Measurements from ENCODE around the gene NKAPL. TPM values are rescaled to one million over a fixed set of nuclear protein-coding genes. Genes with fewer than 3 reads are reported as not detected.

The NKAPL gene
- total and polyA plus RNA-seq, 10 of the 15 experiments (the other 5 are each of a cell fraction or from before 2014, with no cell fraction given) = 0.10 to 0.48 (median 0.19) TPM; not detected in 1

GRCh38 chr6:28225056-28225834, 33.9 kb upstream of the NKAPL start, which contains the start of gene ZSCAN9 (continued):
- TF ChIP-seq, protein P1, sequence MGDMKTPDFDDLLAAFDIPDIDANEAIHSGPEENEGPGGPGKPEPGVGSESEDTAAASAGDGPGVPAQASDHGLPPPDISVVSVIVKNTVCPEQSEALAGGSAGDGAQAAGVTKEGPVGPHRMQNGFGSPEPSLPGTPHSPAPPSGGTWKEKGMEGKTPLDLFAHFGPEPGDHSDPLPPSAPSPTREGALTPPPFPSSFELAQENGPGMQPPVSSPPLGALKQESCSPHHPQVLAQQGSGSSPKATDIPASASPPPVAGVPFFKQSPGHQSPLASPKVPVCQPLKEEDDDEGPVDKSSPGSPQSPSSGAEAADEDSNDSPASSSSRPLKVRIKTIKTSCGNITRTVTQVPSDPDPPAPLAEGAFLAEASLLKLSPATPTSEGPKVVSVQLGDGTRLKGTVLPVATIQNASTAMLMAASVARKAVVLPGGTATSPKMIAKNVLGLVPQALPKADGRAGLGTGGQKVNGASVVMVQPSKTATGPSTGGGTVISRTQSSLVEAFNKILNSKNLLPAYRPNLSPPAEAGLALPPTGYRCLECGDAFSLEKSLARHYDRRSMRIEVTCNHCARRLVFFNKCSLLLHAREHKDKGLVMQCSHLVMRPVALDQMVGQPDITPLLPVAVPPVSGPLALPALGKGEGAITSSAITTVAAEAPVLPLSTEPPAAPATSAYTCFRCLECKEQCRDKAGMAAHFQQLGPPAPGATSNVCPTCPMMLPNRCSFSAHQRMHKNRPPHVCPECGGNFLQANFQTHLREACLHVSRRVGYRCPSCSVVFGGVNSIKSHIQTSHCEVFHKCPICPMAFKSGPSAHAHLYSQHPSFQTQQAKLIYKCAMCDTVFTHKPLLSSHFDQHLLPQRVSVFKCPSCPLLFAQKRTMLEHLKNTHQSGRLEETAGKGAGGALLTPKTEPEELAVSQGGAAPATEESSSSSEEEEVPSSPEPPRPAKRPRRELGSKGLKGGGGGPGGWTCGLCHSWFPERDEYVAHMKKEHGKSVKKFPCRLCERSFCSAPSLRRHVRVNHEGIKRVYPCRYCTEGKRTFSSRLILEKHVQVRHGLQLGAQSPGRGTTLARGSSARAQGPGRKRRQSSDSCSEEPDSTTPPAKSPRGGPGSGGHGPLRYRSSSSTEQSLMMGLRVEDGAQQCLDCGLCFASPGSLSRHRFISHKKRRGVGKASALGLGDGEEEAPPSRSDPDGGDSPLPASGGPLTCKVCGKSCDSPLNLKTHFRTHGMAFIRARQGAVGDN (IDR thresholded peaks at IDR 0.05) = peak; percentile 71
- TF ChIP-seq ZNF622 (IDR thresholded peaks at IDR 0.05) (no peak; the same call in 1 of the 2 replicates), TCF12 (IDR thresholded peaks at IDR 0.05; ENCODE audit: low read depth, low read length) (peak; percentile 77), RCOR1 (conservative IDR thresholded peaks at IDR 0.05; ENCODE audit: low read depth, low read length) (peak; percentile 78; the same call in 1 of the 2 replicates), EGR1 (IDR thresholded peaks at IDR 0.05; ENCODE audit: borderline replicate concordance in 1 of 2, low read depth in 2 of 2, low read length in 2 of 2) (peak in 1 of 2 experiments; percentile 55; a peak in 2 of 3 replicates), STAT1 (conservative IDR thresholded peaks at IDR 0.05) (no peak), SMAD5 (IDR thresholded peaks at IDR 0.05; ENCODE audit: low read depth) (peak; percentile 77), RAD51 (IDR thresholded peaks at IDR 0.05) (0 out of 2 replicates have a peak, but pooled peaks have one; percentile 3), HCFC1 (IDR thresholded peaks at IDR 0.05; ENCODE audit: low read length) (peak; percentile 87), KDM1A (IDR thresholded peaks at IDR 0.05; ENCODE audit: borderline replicate concordance) (no peak), ZNF217 (IDR thresholded peaks at IDR 0.05) (no peak), RELB (IDR thresholded peaks at IDR 0.05; ENCODE audit: low read depth) (peak; percentile 84), RAD21 (IDR thresholded peaks at IDR 0.05; ENCODE audit: insufficient read depth, low read depth, low read length) (no peak), TAF1 (IDR thresholded peaks at IDR 0.05; ENCODE audit: borderline replicate concordance, low read depth, low read length) (peak; percentile 97), USF2 (IDR thresholded peaks at IDR 0.05; ENCODE audit: borderline replicate concordance, low read depth, low read length) (no peak), BACH1 (IDR thresholded peaks at IDR 0.05; ENCODE audit: borderline replicate concordance) (0 out of 2 replicates have a peak, but pooled peaks have one; percentile 50), ZNF24 (IDR thresholded peaks at IDR 0.05) (peak; percentile 75; the same call in 1 of the 2 replicates), TCF3 (IDR thresholded peaks at IDR 0.05; ENCODE audit: borderline replicate concordance, insufficient read depth, low read depth, low read length) (0 out of 2 replicates have a peak, but pooled peaks have one; percentile 39), SMC3 (IDR thresholded peaks at IDR 0.05; ENCODE audit: borderline replicate concordance, low read length) (peak; percentile 5; the same call in 1 of the 2 replicates), RBBP5 (conservative IDR thresholded peaks at IDR 0.05) (no peak), SIX5 (IDR thresholded peaks at IDR 0.05; ENCODE audit: low read depth, low read length, severe bottlenecking) (peak; percentile 58), CBX5 (IDR thresholded peaks at IDR 0.05; ENCODE audit: low read depth) (no peak), ZNF384 (IDR thresholded peaks at IDR 0.05; ENCODE audit: borderline replicate concordance, low read depth, low read length) (no peak)
